Liver (tissue), 3 donors: ENCODE data around the gene HIPK2.

Experiments used
- CTCF ChIP-seq: fragments of 150-350 bp; IDR thresholded peaks from 2 replicates; pipeline ENCODE4 v1.5.1; 2017; ENCODE audit warnings: improper control_type of control experiment, low read depth, low read length; ENCODE audit not compliant: missing input control
- GABPA ChIP-seq, 2 donors: IDR thresholded peaks in 1 of 2; conservative IDR thresholded peaks in 1 of 2; 2 replicates each; pipeline ENCODE4 v1.6.1; 2016; ENCODE audit warnings: antibody characterized with exemption in 2 of 2, mild to moderate bottlenecking in 1 of 2, moderate library complexity in 1 of 2
- HNF4G ChIP-seq: IDR thresholded peaks from 2 replicates; pipeline ENCODE4 v1.6.1; 2016; ENCODE audit warnings: antibody characterized with exemption
- MAX ChIP-seq: IDR thresholded peaks from 2 replicates; pipeline ENCODE4 v1.6.1; 2016; ENCODE audit warnings: antibody characterized with exemption
- RAD21 ChIP-seq, 2 donors: IDR thresholded peaks; 2 replicates each; pipeline ENCODE4 v1.6.1; 2016; ENCODE audit warnings: antibody characterized with exemption in 2 of 2, mild to moderate bottlenecking in 2 of 2
- RXRA ChIP-seq, 2 donors: IDR thresholded peaks; 2 replicates each; pipeline ENCODE4 v1.6.1; 2017 to 2018; ENCODE audit warnings: antibody characterized with exemption in 2 of 2, mild to moderate bottlenecking in 1 of 2
- SP1 ChIP-seq: IDR thresholded peaks from 2 replicates; pipeline ENCODE4 v1.6.1; 2018; ENCODE audit warnings: antibody characterized with exemption, mild to moderate bottlenecking
- TF ChIP-seq, protein P1 (sequence below): IDR thresholded peaks from 2 replicates; pipeline ENCODE4 v1.6.1; 2016; ENCODE audit warnings: antibody characterized with exemption
- TF ChIP-seq, protein P2 (sequence below): IDR thresholded peaks from 2 replicates; pipeline ENCODE4 v1.6.1; 2016; ENCODE audit warnings: antibody characterized with exemption, mild to moderate bottlenecking
- donor health status: healthy.
- donor health status: healthy.

GRCh38 chr7:139804571-139804970 lies 26.8 kb upstream of the HIPK2 start:
- TF ChIP-seq RXRA (IDR thresholded peaks at IDR 0.05) (no peak), CTCF (no peak), RAD21 (IDR thresholded peaks at IDR 0.05) (no peak), MAX (no peak), SP1 (no peak), HNF4G (no peak), GABPA (IDR thresholded peaks at IDR 0.05 in 1 of 2, conservative IDR thresholded peaks at IDR 0.05 in 1 of 2) (no peak)
- TF ChIP-seq, protein P1, sequence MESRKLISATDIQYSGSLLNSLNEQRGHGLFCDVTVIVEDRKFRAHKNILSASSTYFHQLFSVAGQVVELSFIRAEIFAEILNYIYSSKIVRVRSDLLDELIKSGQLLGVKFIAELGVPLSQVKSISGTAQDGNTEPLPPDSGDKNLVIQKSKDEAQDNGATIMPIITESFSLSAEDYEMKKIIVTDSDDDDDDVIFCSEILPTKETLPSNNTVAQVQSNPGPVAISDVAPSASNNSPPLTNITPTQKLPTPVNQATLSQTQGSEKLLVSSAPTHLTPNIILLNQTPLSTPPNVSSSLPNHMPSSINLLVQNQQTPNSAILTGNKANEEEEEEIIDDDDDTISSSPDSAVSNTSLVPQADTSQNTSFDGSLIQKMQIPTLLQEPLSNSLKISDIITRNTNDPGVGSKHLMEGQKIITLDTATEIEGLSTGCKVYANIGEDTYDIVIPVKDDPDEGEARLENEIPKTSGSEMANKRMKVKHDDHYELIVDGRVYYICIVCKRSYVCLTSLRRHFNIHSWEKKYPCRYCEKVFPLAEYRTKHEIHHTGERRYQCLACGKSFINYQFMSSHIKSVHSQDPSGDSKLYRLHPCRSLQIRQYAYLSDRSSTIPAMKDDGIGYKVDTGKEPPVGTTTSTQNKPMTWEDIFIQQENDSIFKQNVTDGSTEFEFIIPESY = no peak
- TF ChIP-seq, protein P2, sequence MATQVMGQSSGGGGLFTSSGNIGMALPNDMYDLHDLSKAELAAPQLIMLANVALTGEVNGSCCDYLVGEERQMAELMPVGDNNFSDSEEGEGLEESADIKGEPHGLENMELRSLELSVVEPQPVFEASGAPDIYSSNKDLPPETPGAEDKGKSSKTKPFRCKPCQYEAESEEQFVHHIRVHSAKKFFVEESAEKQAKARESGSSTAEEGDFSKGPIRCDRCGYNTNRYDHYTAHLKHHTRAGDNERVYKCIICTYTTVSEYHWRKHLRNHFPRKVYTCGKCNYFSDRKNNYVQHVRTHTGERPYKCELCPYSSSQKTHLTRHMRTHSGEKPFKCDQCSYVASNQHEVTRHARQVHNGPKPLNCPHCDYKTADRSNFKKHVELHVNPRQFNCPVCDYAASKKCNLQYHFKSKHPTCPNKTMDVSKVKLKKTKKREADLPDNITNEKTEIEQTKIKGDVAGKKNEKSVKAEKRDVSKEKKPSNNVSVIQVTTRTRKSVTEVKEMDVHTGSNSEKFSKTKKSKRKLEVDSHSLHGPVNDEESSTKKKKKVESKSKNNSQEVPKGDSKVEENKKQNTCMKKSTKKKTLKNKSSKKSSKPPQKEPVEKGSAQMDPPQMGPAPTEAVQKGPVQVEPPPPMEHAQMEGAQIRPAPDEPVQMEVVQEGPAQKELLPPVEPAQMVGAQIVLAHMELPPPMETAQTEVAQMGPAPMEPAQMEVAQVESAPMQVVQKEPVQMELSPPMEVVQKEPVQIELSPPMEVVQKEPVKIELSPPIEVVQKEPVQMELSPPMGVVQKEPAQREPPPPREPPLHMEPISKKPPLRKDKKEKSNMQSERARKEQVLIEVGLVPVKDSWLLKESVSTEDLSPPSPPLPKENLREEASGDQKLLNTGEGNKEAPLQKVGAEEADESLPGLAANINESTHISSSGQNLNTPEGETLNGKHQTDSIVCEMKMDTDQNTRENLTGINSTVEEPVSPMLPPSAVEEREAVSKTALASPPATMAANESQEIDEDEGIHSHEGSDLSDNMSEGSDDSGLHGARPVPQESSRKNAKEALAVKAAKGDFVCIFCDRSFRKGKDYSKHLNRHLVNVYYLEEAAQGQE = no peak
